HG03442 (cell line): ENCODE data around the gene CD59.

Source experiments
- ATAC-seq: cut with Tn5 transposase; IDR thresholded peaks from one replicate; pipeline ENCODE4 v1.9.1; 2021; ENCODE audit warnings: mild to moderate bottlenecking, moderate library complexity; ENCODE audit not compliant: unreplicated experiment

The CD59 gene, protein sequence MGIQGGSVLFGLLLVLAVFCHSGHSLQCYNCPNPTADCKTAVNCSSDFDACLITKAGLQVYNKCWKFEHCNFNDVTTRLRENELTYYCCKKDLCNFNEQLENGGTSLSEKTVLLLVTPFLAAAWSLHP

DNA sequence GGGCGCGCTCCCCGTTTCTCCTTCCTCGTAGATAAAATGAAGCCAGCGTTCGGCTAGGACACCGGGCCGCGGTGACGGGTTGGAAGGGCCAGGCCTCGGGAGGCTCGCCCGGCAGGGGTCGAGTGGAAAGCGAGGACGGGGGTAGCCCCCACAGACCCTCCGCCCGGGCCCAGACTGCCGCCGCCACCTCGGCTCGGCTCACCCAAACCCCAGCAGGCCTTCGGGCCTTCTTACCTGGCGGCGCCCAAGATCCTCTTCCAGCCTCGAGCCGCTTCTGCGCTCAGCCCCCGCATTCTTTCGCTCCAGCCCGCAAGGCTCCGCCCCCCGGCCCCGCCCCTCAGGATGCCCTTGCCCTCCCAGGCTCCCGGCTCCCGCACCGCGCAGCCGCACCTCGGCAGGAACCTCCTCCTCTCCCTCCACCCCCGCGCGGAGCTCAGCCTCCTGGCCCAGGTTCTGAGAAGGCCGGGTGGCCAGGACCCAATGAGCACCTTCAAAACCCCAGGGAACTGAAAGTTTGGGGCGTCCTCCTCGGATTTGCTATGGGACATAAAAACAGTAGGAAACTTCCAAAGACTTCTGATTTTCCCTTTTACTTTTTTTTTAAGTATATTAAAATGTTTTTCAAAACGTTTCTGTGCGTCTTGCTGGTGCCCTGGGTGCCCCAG, at the start of gene CD59:
Gene CD59 (minus strand): TSS at position 276 of the 665 bp plus-strand sequence. CDS start 13,978 bp downstream, outside the sequence.
- peak; percentile 71 for ATAC-seq

DNA sequence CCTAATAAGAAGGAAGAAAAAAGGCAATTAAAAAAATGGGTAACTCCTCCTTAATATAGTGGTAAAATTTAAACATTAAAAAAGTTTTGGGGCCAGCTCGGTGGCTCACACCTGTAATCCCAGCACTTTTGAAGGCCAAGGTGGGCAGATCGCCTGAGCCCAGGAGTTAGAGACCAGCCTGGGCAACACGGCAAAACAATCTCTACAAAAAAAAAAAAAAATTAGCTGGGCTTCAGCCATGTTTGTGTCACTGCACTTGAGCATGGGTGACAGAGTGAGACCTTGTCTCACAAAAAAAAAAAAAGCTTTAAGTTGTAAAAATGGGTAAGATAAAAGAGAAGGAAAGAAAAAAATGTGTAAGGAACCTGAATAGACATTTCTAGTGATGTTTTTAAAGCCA, 49.4 kb upstream of the CD59 start:
- ATAC-seq, result no peak

DNA sequence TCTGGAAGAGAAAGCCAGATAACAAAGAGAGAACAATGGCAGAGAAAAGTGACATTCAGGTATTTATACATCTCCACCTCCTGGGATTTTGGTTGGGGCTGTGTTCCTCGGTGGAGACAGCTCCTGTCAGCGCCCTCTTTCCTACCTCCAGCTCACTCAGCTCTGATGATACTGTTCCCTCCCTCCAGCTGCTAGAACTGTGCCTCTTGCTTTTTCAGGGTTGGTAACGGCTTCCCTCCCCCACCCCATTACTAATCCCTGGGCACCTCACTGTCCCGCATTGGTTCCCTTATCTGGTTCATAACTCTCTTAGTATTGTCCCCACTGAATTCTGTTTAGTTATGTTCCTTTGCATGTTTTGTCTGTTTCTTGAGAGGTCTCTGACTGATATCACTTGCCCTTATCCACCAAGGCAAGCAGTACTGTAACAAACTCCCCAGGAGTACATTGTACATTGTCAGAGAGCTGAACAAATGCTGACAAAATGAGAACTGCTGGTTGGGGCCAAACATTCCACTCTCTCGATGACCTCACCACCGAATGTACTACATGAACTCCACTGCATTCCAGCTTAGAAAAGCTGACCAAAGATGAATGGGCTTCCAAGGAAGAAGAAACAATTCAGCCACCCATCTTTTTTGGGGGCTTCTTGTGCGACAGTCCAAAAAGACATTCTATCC, 43.8 kb upstream of the CD59 start:
- ATAC-seq, result no peak

DNA sequence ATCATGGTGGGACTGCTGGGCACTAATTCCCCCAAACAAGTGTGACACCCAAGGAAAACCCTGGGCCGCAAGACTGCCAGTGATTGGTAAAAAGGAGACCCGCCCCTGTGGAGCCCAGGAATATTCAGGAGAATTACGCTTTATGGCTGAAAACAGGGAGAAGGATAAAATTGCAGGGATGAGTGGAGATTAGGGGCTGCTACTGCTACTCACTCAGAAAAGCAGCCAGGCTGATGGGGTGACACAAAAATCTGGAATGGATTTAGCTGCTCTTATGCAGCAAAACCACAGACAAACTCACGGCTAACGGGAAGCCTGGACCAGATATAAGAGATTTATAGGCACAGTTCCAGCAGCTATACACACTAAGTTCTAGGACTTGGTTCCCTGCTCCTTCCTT, 42.5 kb upstream of the CD59 start:
- no peak for ATAC-seq

DNA sequence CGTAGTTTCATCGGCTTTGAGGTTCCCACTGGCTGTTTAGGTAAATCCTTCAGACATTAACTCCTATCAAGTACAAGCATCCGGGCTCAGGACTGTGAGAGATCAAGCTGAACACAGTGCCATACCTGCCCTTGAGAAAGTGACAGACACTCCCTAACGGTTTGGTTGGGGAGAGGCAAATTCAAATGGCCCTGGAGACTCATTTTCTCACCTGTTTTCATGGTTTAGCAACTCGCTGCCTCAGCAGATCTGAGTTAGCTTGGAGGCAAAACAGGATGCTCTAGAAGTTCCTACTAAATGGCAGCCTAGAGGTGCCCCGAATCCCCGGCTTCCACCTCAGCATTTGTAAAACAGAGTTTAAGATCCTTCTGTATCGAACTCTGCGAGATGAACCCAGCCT, 41.7 kb upstream of the CD59 start:
- no peak for ATAC-seq

DNA sequence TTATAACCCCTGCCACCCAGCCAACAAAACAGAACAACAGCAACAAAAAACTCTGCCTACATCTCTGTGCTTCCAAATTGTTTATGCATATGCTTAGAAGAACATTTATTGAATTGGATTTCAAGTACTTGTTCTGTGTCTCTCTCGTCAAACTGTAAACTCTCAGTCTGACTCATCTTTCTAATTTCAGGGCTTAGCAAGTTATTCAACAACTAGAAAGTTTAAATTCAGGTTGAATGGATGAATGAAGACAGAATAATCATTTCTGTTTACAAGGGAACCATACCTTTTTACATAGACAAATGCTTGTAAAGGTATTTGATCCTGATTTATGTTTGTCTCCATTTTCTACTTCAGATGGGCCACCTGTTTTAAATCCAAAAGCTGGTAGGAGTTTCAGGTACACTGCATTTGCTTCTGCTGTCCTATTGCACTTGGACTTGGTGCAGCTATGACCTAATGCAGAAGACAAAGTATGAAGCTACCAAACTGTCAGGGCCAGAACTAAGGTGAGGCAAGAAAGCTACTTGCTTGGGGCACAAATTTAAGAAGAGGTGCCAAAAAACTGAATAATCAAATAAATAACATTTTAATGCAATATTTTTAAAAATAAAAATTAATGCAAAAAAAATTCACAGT, 39.7 kb upstream of the CD59 start:
- no peak for ATAC-seq

DNA sequence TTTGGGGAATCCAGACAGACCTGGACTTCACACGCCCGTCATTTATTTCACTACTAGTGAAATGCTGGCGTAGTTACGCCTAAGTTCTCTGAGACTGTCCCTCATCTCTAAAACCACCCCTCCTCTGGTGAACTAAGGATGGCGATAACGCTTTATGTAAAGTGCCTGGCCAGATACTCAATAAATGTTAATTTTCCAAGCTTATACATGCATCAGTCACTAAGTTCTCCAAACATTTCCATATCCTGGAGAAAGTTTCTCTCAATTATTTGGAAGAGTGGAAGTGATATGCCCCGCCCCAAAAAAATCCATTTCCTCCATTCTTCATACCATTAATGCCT, 39.2 kb upstream of the CD59 start:
- no peak for ATAC-seq

DNA sequence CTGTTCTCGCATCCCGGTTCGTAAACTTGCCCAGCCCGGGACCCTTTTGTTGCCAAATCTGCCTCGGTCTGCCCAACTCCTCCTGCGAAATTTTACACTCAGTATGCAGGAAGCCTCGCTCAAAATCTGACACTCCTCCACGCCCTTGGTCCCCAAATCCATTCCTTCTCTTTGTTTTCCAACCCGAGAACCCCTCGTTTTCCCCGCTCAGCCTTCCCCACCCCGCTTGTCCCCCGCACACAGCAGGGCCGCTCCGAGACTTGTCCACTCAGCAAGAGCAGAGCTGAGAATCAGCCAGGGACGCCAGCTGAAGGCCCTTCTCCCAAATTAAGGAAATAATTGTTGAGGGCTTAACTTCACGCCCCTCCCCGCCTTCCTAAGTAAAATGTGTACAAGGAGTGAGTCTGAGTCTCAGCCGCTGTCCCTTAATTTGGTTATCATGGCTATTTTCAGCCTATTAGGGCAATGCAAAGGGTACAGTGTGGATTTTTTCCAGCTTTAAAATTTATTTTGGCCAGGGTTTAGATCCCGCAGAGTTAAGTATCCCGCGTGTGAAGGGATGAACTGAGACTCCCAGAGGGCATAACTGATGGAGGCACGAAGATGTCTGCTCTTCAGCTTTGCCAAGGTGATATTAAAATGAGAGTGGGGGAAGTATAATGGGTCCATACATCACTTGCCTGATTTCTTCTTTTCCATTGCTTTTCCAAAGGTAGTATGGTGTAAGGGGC, 38.7 kb upstream of the CD59 start:
- no peak for ATAC-seq

DNA sequence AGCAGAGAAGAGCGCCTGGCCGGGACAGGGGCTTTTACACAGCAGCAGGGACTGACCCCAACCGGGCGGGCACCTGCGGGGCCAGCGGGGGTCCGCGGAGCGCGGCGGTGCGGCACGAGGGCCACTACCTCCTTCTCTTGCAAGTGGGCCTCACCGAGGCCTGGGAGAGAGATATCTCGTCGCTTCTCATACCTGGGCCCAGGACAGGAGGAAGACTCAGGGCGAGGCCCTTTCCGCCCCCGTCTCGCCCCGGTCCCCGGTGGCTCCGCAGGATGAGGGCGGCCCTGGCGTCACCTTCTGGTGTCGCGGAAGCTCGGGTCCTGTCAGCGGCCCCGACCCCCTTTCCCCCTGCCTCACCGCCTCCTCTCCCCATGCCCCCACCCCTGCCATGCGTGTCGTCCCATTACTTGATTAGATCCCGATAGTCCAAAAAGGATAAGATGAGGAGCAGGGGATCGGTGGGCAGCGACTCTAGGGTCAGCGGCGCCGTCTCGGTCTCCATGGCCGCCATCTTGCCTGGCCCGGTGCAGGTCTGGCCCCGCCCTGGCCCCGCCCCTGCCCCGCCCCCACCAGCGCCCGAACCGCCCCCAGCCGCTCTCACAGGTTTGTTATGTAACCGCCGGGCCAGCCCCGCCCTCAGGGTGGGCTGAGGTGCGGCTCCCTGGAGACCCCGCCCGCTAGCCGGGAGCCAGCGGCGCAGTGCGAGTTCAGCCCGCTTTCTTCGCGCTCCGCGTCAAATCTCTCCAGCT, 37.9 kb upstream of the CD59 start, which contains the start of gene FBXO3:
Gene FBXO3 (minus strand): TSS at position 534 of the 749 bp plus-strand sequence. CDS start 23 bp downstream, at position 511.
- ATAC-seq, result peak; percentile 73

DNA sequence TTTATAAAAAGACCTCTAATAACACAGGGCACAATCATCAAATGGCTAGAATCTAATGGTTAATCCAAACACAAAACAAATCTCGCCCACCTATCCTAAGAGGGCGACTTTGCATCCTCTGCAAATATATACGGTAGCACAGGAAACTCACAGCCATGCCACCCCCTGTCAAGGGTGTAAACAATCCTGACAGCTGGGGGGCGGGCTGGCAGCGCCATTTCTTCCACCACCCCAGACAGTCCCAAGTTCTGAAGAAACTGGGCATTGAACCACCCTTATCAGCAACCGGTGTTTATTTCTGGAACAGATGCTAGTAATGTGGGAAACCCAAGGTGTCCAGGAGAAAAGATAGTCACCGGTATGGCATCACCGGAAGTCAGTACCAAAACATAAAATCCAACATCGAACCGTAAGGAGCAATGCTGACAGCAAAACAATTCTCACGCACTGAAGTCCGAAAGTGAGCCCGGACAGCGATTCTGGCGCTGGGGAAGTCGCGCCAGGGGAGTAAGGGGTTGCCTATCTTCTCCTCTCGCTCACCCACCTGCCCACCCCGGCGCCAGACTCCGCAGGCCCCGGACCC, 37.3 kb upstream of the CD59 start:
- peak; percentile 32 for ATAC-seq

DNA sequence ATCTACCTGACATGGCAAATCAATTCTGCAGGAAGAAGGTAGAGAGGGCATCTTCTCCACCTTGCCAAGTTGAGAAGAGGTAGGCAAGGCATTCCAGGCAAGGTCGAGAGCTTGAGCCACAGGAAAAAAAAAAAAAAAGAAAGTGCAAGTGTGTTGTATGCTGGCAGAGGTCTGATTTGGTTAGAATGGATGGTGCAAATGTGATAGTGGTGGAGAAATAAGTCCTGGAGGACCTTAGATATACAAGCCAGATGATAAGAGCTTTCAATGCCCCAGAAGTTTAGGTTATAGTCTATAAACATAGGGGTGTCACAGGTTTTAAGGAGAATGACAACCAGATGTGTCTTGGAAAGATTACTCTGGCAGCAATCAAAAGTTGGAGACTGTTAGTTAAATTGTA, 36.6 kb upstream of the CD59 start:
- no peak for ATAC-seq

DNA sequence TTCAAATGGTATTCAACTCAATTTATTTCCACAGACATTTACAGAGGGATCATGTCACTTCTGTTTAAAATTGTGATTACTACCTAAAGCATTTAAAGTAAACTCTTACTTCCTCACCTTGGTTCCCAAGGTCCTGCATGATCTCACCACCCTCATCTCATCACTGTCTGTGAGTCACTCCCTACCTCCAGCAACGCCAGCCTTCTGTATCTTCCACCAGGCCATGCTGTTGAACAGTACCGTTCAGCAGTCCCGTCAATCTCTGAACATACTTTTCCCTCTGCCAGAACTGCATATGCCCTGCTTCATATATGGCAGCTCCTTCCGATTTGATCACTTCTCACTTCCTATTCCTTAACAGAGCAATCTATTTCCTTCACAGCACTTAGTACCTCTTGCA, 36.1 kb upstream of the CD59 start:
- no peak for ATAC-seq

DNA sequence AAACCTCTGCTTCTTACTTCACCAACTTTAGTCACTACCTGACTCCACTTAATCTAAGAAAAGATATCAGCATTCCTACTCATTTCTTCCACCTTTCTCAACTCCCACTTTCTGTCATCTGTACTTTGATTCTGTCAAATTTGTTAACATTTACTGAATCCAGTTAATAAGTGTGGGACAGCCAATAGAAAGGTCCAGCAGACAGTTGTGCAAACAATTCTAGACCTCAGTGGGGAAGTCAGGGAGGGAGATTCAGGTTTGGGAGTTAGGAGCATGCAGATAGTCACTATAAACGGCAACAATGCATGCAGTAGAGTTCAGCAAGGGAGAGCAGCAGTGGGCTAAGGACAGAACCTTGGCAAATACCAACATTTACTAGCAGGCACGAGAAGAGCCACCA, 34.0 kb upstream of the CD59 start:
- no peak for ATAC-seq

DNA sequence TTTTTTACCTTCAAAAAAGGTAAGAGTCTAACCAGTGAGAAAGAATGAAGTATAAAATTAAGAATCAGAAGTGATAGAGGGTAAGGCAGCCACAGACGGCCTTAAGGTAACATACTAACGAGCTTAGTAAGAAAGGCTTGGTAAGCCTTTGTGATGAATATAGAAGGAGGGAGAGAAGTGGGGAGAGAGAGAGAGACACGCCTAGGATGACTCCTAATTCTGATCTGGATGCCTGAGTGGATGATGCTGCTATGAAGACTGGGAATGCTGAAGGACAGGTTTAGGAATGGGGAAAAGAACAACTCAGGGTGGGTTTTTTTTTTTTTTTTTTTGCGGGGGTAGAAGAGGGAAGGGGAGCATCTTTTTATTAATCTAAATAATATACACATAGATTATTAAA, 33.3 kb upstream of the CD59 start:
- ATAC-seq, result no peak

DNA sequence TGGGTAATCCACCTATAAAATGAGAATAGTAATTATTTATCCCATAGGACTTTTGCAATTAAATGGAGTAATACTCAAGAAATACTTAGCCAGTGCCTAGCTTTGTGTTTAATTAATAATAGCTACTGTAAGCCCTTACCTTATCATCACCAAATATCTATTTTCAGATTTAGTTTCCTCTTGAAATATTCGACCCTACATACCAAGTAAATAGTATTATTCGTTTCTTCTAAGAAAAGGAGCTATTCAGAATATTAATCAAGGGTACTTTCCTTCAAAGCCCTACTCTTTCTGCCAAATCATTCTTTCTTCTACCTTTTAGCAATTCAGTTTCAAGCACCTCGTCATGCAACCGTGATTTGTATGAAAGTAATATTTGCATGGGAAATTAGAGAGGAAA, 31.4 kb upstream of the CD59 start:
- ATAC-seq, result no peak

DNA sequence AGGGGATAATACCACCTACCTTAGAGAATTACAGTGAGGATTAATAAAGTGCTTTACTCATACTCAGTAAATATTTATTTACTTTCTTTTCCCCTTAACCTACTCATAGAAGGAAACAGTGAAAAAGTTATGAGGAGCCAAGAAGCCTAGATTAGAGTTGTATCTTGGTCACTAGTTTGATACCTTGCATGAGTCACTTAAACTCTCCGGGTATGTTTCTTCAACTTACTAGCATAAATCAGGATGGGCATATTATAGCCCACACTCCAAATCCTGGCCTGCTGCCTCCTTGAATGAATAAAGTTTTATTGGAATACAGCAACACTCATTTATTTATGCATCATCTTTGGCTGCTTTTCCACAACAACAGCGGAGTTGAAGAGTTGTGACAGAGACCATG, 29.9 kb upstream of the CD59 start:
- no peak for ATAC-seq

DNA sequence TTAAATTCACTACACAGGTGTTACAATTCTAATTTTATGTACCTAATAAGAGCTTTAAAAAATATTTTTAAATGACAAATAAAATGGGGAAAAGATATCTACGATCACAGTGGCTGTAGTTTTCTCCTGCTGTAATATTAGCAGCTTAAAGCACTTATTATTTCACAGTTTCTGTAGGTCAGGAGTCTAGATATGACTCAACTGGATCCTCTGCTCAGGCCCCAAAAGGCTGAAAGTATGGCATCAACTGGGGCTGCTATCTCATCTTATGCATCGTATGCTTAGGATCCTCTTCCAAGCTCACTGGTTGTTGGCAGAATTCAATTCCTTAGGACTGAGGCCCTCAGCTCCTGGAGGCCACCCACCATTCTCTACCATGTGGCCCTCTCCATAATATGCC, 25.2 kb upstream of the CD59 start:
- ATAC-seq, result peak; percentile 89

DNA sequence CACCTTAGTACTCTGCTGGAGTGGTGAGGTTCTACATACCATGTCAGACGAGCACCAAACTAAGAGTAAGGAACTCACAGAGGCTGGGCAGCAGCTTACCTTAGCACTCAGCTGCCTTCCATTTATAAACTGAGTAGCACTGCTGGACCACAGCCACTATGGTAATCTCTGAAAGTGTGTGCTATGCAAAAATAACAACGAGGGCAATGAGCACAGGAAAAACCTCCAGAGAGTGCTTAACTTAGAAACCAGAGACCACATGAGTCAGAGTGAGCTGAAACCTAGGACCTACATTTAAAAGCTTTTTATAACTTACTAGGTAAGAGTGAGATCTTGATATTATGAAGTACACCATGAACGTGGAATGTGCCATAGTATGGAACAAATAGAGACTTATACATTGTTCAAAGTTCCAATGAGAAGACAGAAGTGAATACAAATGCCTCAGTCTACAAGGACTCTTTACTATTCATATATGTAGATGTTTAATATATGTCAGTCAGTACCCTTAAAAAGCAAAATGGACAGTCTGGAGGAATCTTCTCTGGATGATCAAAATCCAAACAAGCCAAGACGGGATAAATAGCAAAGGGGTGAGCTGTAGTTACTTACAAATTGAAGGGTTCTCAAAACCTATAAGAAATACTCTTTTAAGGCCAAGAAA, 17.2 kb upstream of the CD59 start:
- peak; percentile 99 for ATAC-seq

DNA sequence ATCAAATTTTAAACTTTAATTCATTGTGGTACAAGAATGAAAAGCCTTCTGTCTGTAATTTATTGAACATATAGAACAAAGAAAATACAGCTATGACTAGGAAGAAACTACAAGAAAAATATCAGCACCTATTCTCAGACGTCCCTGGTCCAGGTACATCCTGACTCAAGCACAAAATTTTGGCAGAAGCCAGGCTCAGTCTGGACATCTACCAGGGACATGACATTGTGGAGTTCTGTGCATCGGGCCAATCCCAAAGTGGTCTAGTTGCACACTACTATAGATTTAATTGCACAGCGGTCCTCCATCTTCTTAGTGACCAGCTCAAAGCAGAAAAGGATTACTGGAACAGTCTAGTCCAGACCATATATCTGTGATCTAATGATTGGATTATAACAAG, 15.7 kb upstream of the CD59 start:
- no peak for ATAC-seq

DNA sequence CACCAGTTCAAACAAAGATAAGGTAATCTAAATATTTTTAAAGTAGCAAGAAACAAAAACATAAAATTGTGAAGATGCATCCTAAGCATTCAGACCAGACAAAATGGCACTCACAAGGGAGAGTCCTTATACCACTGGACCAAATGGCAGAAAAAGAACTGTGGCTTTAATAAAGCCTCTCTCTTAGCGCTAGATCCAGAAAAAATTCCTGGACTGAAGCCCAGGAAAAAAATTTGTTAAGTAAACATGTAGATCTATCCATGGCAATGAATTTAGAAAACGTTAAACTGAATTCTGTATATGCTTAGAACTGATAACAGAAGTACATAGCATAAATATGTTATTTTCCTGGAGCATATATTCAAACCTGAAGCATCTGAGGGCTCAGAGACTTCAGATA, 11.8 kb upstream of the CD59 start:
- no peak for ATAC-seq
